AG09319 (cell line): ENCODE measurements around the gene PSTK.

Source experiments
- DNase-seq: peaks from one replicate; pipeline ENCODE4 v3.0.0-alpha.2; 2010; ENCODE audit warnings: low read depth; ENCODE audit errors: extremely low read depth
- TF ChIP-seq, protein P1 (sequence below): IDR thresholded peaks from 2 replicates; pipeline ENCODE4 v1.5.1; 2011; ENCODE audit warnings: low read depth, mild to moderate bottlenecking, inconsistent platforms, low read length, moderate library complexity

Gene PSTK

GRCh38 chr10:123009105-123009820 is 29.1 kb downstream of the PSTK start:
- TF ChIP-seq, protein P1, sequence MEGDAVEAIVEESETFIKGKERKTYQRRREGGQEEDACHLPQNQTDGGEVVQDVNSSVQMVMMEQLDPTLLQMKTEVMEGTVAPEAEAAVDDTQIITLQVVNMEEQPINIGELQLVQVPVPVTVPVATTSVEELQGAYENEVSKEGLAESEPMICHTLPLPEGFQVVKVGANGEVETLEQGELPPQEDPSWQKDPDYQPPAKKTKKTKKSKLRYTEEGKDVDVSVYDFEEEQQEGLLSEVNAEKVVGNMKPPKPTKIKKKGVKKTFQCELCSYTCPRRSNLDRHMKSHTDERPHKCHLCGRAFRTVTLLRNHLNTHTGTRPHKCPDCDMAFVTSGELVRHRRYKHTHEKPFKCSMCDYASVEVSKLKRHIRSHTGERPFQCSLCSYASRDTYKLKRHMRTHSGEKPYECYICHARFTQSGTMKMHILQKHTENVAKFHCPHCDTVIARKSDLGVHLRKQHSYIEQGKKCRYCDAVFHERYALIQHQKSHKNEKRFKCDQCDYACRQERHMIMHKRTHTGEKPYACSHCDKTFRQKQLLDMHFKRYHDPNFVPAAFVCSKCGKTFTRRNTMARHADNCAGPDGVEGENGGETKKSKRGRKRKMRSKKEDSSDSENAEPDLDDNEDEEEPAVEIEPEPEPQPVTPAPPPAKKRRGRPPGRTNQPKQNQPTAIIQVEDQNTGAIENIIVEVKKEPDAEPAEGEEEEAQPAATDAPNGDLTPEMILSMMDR, result no peak
- no peak for DNase-seq

DNA sequence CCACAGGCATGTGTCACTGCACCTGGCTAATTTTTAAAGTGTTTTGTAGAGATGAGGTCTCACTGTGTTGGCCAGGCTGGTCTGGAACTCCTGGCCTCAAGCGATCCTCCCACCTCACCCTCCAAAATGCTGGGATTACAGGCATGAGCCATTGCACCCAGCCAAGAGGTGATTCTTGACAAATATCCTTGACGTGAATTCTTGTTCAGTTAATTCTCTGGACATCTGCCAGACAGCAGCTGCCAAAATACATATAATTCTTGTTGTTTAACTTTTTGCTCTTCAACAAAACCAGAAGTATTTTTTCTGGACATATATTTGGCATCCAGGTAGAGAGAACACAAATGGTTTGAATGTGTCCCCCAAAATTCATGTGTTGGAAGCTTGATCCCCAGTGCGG is 31.8 kb downstream of the PSTK start:
- TF ChIP-seq, protein P1, result no peak
- no peak for DNase-seq

DNA sequence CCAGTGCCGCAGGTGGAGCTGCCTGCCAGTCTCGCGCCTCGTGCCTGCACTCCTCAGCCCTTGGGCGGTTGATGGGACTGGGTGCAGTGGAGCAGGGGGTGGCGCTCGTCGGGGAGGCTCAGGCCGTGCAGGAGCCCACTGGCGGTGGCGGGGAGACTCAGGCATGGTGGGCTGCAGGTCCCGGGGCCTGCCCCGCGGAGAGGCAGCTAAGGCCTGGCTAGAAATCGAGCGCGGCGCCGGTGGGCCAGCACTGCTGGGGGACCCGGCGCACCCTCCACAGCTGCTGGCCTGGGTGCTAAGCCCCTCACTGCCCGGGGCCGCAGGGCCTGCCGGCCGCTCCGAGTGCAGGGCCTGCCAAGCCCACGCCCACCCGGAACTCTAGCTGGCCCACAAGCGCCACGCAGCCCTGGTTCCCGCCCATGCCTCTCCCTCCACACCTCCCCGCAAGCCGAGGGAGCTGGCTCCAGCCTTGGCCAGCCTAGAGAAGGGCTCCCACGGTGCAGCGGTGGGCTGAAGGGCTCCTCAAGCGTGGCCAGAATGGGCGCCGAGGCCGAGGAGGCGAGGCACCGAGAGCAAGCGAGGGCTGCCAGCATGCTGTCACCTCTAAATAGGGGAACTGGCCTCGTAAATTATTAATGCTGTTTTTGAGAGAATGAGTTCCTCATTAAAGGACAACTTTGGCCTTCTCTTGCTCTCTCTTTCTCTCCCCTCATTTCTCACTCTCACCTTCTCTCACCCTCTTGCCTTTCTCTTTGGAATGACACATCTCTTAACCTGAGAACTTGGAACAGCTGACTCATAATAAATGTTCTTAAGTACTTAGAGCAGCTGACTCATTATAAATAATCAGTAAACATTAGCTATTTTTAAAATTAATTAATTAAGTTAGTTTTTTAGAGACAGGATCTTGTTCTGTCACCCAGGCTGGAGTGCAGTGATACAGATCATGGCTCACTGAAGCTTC is 33.5 kb downstream of the PSTK start:
- DNase-seq, result no peak
- TF ChIP-seq, protein P1, result no peak

DNA sequence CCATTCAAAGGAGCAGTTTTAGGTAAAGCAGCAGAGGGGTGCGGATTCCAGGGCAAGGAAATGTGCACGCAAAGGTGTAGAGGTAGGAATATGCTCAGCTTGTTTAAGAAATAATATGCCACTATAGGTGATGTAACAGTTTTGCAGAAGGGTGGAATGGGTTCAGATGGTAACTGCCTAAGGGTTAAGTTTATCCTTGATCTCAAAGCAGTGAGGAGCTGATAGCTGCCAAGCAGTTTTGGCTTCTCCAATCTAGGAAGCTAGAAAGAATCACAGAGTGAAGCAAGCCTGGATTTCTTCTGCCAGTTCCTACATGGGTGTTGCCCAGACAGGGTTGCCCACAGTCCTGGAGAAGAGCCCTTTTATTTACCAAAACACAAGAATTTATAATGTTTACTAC is 34.6 kb downstream of the PSTK start:
- DNase-seq, result no peak
- TF ChIP-seq, protein P1, result no peak

- TF ChIP-seq, protein P1, result no peak
- no peak for DNase-seq
Observed at GRCh38 chr10:123016228-123016627, 36.0 kb downstream of the PSTK start.

- TF ChIP-seq, protein P1, result no peak
- DNase-seq, result no peak
Observed at GRCh38 chr10:123017421-123018165, 37.4 kb downstream of the PSTK start.
